GM04504 (cell line): ENCODE measurements around the gene BABAM2.
"Not testable (repeated sequence)": the region's sequence is repeated elsewhere in the genome, so short reads cannot be mapped to it uniquely, and the experiment has no call there.

Experiments used
- DNase-seq: peaks from one replicate; pipeline ENCODE4 v3.0.0-alpha.2; 2012; ENCODE audit warnings: low read depth

The BABAM2 gene

DNA sequence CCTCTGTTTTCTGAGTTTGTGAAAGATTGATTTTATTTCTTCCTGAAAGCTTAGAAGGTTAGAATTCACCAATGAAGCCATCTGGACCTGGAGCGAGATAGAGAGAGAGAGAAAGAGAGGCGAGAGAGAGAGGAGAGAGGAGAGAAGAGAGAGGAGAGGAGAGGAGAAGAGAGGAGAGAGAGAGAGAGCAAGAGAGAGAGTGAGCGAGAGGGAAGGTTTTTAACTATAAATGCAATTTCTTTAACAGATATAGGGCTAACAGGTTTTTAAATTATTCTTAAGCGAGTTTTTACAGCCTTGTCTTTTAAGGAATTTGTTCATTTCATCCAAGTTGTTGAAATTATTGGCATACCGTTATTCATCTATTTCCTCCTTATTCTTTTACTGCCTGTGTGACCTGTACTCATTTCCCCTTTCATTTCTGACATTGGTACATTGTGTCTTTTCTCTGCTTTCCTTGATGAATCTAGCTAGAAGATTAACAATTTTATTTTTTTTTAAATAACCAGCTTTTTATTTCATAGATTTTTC, 56.1 kb downstream of the BABAM2 start:
- no peak for DNase-seq

DNA sequence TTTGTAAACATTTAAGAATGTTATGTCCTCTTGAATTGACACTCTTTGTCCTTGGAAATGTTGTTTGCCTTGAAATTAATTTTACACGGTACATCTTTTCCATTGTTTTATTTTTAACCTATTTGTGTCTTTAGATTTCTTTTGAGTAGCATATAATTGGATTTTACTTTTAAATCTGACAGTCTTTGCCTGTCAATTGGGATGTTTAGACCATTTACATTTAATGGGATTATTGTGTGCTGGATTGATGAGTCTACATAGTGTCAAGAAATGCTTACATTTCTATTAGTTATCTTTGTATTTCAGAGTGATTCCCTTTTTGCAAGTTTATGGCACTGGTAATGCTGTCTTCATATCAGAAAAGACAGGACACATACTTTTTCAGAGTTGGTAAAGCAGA, 61.5 kb downstream of the BABAM2 start:
- DNase-seq, result no peak

DNA sequence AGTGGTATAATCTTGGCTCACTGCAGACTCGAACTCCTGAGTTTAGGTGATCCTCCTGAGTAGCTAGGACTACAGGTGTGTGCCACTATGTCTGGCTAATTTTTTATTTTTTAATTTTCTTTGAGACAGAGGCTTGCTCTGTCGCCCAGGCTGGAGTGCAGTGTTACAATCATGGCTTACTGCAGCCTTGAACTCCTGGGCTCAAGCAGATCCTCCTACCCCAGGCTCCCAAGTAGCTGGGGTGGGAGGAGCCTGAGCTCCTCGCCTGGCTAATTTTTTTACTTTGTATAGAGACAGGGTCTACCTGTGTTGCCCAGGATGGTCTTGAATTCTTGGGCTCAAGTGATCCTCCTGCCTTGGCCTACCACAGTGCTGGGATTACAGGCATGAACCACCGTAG, 62.5 kb downstream of the BABAM2 start:
- DNase-seq, result no peak

DNA sequence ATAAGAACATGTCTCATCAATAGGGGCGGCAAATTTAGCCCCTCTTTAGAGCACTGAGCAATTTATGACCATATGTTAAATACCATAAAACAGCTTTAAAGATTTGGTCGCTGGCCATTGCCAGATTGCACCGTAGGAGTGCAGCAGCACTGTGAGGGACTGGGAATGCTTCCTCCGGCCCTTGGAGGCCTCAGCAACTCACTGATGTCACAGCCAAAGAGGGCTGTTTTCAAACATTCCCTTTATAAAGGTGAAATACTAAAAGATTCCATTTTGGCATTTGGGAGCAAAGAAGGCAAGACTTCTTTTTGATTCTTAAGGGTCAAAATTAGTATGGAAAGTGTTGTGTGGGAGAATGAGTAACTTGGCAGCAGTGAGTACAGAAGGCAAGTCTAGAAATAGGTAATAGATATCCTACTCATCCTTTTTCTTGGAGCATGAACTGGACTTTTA, 63.7 kb downstream of the BABAM2 start:
- DNase-seq, result no peak

DNA sequence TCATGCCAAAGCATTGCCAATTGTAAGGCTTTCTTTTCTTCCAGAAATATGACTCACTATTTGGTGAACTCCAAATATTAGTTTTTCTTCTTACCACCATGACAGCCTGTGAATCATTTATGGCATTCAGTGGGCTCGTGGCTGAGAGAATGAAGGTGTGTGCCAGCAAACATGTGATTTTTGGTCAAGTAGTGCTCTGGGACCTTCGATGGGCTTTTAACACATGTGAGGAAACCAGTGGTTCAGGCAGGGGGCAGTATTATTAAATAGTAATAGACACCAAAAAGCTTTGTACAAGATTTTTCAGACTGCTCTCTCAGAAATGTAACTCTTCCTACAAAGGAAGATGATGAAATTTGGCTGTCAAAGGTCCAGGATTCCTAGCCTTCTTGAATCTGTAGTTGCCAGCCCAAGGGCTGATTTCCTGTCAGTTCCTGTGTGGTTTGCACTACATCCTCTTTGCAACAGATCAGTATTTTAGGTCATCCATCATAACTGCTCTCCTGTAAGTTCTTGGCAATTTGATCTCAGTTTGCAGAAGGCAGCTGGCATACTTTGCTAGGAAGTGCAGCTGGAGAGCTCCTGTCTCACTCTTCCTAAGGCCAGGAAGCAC, 64.3 kb downstream of the BABAM2 start:
- DNase-seq, result peak; percentile 96

DNA sequence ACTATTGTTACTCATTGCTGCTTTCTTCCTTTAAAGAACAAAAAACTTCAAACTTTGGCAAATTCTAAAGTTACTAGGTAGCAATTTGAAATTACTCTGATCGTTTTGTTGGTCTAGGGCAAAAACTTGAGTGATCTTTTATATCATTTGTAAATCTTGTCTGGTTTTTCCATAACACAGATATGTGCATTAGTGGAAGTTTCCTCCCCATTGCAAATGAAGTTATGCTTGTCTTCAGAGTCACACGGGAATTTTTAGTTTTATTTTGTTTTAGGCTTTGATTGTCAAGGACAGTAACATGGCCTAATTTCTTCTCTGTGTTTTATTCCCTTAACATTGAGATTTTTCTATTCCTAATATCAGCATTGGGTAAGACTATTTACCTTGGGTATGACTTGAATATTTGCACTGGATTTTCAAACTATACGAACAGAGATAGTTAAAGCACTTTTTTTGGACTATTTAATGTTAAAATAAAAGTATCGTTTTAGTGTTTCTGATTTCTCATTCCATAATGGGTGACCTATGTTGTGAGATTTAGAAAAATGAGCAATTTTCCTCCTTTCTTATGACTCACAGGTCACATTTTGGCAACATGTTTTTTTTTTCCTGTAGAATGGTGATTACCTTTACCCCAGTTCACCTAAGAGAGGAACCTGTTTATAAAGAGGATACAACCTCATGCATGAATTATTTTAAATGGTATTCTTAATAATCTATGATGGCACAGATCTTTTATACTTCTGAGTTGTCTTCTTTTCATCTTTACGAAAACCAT, 65.0 kb downstream of the BABAM2 start:
- no peak for DNase-seq

DNA sequence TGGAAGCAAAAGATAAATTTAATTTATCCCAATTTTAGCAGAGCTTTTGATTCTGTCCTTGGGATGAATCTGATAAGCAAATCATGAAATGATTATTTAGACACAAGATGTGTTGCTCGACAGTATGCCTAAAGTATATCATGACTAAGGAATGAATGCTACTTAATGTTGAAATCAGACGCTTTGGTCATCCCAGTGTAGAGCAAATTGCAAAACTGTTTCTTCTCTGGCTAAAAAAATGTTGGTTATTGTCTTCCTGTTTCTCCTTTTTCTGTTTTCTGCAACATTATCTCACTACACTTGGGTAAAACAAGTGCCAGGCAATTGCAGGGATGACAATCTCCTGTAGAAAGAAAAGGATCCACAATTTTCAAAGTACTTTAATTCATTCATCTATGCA, 66.4 kb downstream of the BABAM2 start:
- peak; percentile 57 for DNase-seq

DNA sequence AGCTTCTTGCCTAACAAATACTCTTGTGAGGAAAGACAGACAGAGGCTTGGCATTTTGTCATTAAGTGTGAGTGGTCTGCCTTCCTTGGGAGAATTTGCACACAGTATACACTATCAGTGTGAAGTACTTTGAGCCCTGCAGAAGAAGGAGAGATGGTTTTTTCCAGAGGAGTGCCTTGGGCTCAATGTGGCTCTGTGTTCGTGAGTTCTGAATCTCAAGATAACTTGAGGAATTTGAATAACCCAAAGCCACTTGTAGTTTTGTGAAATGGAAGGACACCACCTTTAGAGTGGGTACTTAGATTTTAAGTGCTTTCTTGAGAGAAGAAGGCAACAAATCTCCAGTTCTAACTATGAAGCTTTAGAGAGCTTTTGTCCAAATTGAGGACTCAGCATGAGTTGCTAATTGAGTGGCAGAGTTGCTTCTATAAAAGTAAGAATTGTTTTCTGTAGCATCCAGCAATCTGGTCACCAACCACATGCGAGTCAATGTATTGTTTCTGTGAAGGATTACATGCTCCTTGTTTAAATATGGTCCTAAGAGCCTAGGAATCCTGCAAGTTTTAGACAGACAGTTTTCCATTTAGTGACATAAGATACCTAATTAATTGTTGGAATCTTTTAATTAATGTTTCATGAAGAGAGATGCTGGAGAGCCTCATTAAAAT, 68.3 kb downstream of the BABAM2 start:
- no peak for DNase-seq

DNA sequence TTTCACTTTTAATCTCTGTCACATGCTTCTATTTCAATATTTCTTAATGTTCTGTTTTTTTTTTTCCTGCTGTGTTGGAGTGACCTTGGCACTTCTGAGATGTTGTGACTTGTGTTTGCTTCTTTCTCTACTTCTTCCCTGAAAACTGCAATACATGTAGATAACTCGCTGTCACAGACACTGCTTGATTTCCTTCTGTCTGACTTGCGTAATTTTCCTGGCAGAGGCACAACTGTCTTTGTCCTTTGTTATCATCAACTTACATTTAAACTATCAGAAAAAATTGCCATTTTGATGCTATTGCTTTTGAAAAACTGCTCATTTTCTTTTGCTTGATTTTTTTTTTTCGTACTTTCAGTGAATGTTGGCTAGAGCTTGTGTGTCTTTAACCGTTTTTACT, 69.0 kb downstream of the BABAM2 start:
- no peak for DNase-seq

DNA sequence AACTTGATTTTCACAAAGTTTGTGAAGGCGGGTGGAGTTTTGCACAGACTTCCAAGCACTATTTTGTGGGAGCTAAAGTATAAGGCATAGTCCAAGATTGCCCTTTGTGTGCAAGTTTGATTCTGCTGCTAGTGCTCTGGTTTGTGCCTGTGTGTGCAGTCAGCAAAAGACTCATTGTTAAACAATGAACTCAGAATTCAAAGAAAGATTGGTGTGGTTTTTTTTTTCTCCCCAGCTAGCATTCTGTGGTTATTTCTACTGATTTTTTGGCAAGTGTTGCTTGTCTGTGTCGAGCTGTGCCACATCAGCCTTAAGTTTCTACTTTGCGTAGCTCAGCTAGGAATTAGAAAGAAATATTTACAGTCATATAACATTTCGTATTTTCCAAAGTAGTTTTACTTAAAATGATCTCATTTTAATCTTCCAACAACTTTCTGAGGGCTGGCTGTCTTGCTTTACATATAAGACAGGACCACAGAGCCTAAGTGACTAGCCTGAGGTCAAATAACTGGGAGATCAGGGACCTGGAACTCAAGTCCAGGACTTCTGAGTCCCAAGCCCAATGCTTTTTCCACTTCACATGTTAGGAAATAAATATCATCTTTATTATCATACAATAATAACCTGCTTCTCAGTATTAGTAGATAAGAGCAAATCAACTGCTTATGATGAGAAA, 69.8 kb downstream of the BABAM2 start:
- peak; percentile 82 for DNase-seq

DNA sequence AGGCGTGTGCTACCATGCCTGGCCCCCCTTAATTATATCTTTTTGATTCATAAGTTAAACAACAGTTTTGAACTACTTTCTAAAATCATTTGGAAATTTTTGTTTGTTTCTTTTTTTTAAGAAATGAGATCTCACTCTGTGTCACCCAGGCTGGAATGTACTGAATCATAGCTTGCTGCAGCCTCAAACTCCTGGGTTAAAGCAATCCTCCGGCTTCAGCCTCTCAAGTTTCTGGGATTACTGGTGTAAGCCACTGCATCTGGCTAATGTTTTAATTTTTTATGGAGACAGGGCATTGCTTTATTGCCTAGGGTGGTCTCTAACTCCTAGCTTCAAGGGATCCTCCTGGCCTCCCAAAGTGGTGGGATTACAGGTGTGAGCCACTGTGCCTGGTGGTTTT, 71.5 kb downstream of the BABAM2 start:
- DNase-seq, result no peak

DNA sequence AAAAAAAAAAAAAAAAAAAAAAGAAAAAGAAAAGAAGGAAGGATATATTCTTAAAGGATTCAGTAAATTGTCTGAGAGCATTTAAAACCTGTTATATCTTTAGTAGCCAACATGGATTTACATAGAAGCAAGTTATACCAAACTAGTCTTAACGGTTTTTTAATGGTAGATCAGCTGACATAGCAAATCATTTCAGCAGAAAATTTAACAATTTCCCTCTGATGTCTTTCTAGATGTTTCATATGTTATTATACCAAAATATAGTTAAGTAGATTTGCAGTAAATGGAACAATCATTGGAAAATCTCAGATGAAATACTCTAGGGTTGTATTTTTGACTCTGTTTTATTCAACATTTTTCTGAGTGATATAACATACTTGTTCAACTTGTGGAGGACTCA, 72.9 kb downstream of the BABAM2 start:
- no peak for DNase-seq

DNA sequence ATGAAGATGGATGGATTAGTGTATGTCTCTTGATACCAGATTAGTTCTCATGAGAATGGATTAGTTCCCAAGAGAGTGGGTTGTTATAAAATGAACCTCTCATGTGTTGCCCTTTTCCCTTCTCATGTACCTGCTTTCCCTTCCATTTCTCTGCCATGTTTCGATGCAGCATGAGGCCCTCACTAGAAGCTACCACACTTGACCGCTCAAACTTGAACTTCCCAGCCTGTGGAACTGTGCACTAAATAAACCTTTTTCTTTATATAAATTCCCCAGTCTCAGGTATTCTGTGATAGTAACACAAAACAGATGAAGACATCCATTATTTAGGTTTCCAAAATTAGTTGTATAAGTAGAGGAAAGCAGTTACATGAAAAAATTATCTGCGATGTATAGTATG, 73.5 kb downstream of the BABAM2 start:
- no peak for DNase-seq

DNA sequence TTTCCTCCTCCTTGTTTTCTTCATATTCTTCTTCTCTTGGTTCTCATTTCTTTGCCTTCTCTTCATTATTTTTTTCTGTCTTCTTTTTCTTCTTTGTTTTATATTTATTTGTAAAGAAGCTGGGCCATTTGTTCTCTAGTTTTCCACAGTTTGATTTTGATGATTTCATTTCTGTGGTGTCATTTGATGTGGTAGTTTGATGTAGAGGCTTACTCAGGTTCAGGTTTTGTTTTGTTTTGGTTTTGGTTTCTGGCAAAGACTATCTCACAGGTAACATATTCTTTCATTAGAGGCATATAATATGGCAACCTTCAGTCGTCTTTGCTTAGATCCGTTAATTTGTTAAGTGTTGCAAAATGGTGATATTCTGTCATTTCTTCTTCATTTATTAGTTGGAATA, 75.3 kb downstream of the BABAM2 start:
- no peak for DNase-seq

DNA sequence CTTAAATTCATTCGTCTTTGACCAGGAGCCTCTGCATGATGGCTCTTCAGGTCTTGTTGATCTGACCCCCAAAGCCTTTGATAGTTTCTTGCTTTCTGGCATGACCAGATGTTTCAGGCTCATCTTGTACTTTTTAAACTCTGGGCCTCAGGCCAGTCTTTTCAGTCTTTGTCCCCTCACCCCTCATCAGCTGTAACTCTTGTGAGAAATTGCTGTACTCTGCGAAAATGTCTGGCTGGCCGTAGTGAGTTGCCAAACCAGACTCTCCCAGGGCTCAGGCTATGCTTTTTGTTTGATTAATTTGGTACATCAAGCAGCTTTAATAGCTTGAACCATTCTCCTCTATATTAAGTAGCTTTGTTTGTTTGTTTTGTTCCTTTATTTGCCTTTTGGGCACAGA, 75.9 kb downstream of the BABAM2 start:
- no peak for DNase-seq

DNA sequence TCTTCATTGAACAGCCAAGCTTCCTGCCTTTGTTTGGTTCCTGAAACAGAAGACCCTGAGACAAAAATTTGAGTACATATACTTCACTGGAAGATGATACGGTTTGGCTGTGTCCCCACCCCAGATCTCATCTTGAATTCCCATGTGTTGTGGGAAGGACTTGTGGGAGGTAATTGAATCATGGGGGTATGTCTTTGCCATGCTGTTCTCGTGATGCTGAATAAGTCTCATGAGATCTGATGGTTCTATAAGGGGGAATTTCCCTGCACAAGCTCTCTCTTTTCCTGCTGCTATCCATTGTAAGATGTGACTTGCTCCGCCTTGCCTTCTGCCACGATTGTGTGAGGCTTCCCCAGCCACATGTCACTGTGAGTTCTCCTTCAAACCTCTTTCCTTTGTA, 76.5 kb downstream of the BABAM2 start:
- no peak for DNase-seq

DNA sequence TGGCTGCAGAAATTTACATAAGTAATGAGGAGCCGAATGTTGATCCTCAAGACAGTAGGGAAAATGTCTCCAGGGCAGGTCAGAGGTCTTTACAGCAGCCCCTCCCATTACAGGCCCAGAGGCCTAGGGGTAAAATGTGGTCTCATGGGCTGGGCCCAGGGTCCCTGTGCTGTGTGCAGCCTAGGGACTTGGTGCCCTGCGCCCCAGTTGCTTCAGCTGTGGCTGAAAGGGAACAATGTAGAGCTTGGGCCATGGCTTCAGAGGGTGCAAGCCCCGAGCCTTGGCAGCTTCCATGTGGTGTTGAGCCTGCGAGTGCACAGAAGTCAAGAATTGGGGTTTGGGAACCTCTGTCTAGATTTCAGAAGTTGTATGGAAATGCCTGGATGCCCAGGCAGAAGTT, 77.5 kb downstream of the BABAM2 start:
- DNase-seq, result not testable (repeated sequence)

DNA sequence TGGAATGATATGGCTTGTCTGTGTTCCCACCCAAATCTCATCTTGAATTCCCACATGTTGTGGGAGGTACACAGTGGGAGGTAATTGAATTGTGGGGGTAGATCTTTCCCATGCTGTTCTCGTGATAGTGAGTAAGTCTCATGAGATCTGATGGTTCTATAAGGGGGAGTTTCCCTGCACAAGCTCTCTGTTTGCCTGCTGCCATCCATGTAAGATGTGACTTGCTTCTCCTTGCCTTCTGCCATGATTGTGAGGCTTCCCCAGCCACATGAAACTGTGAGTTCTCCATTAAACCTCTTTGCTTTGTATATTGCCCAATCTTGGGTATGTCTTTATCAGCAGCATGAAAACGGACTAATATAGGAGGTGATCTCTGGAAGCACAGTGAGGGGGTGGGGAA, 78.4 kb downstream of the BABAM2 start:
- not testable (repeated sequence) for DNase-seq

DNA sequence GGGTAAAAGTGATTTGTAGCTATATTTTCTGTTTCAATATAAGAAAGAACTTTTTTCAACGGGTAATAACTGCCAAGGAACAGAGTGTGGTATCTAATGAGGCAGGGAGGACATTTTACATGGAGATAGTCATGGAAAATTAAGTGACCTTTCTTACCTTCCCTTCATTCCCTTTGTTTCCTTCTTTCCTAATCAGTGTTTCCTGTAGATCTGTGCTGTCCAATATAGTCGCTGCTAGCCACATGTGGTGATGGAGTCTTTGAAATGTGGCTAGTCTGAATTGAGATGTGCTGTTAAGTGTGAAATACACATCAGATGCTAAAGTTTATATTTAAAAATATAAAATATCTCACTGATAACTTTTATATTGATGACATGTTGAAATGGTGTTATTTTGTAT, 81.8 kb downstream of the BABAM2 start:
- no peak for DNase-seq

DNA sequence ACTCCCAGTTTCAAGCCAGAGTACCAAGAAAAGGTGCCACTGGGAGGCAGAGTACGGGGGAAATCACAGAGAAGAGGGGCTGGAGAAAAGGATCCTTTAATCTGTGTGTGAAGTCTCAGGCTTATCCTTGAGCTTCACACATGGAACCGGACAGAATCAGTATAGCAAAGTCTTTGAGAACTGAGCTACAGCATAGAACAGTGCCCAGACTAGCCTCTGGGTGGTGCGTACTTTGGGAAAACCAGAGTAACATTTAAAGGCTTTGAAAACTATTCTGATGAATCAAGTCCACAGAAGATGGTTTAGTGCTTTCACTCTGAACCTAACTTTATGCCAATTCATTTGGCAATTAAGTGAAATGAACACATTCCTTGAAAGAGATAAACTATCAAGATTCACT, 83.1 kb downstream of the BABAM2 start:
- DNase-seq, result no peak

DNA sequence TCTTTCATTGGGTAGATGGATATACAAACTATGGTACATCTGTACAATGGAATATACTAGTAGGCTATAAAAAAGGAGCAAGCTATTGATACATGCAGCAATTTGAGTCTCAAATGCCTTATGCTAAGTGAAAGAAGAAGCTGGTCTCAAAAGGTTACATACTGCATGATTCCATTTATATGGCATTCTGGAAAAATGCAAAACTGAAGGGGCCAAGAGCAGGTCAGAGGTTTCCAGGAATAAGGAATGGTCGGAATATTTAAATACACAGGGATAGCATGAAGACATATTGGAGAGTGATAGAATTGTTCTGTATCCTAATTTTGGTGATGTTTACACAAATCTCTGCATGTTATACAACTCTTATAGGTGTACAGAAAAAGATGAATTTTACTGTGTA, 85.8 kb downstream of the BABAM2 start:
- DNase-seq, result no peak

DNA sequence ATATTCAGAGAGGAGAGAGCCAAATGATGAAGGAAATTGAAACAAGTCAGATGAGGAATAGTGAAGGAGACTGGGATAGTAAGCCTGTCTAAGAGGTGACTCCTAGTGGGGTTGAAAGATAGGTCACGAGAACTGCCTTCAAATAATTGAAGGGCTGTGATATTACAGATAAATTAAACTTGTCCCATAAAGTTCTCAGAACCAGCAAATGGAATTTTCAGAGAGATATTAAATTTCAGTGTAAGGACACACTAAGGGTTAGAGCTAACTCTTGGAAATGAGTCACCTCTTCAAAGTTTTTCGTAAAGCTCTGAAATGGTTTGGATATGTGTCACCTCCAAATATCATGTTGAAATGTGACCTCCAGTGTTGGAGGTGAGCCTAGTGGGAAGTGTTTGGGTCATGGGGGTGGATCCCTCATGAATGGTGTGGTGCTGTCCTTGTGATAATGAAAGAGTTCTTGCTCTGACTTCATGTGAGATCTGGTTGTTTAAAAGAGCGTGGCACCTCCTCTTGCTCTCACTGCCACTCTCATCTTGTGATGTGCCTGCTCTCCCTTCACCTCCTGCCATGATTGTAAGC, 87.3 kb downstream of the BABAM2 start:
- DNase-seq, result peak; percentile 91
